Mesothelial cell of epicardium (in vitro differentiated cells): Measurements from ENCODE around the gene FA2H. TPM values are rescaled to one million over a fixed set of nuclear protein-coding genes. Genes with fewer than 3 reads are reported as not detected.

Experiments used
- DNase-seq, 2 experiments: peaks; one replicate each; pipeline ENCODE4 v3.0.0; 2021; ENCODE audit warnings: low spot score in 2 of 2; ENCODE audit not compliant: unreplicated experiment in 2 of 2
- H3K27ac Mint-ChIP-seq: 2 replicates; pipeline ENCODE4 v1.8.0; 2021; ENCODE audit warnings: mixed read lengths
- H3K27me3 Mint-ChIP-seq: 2 replicates; pipeline ENCODE4 v1.8.0; 2021; ENCODE audit warnings: low read depth, mixed read lengths
- H3K36me3 Mint-ChIP-seq: 2 replicates; pipeline ENCODE4 v1.8.0; 2021; ENCODE audit warnings: mixed read lengths
- H3K4me1 Mint-ChIP-seq: 2 replicates; pipeline ENCODE4 v1.8.0; 2021; ENCODE audit warnings: mixed read lengths
- H3K4me3 Mint-ChIP-seq: 2 replicates; pipeline ENCODE4 v1.8.0; 2021; ENCODE audit warnings: mild to moderate bottlenecking, moderate library complexity, mixed read lengths
- H3K9me3 Mint-ChIP-seq: 2 replicates; pipeline ENCODE4 v1.8.0; 2021; ENCODE audit warnings: mixed read lengths
- total RNA-seq: library from RNA; stranded (reverse); gene quantifications from 3 replicates; pipeline ENCODE4 v1.2.1, GENCODE V29; 2021
- TF ChIP-seq, protein P1 (sequence below): fragments of 200-600 bp; sonication (generic); IDR thresholded peaks from one replicate; pipeline ENCODE4 v1.5.0; 2021; ENCODE audit warnings: antibody characterized with exemption; ENCODE audit not compliant: unreplicated experiment

The FA2H gene
- total RNA-seq, 1 donor from 2014 or later, result not detected

DNA sequence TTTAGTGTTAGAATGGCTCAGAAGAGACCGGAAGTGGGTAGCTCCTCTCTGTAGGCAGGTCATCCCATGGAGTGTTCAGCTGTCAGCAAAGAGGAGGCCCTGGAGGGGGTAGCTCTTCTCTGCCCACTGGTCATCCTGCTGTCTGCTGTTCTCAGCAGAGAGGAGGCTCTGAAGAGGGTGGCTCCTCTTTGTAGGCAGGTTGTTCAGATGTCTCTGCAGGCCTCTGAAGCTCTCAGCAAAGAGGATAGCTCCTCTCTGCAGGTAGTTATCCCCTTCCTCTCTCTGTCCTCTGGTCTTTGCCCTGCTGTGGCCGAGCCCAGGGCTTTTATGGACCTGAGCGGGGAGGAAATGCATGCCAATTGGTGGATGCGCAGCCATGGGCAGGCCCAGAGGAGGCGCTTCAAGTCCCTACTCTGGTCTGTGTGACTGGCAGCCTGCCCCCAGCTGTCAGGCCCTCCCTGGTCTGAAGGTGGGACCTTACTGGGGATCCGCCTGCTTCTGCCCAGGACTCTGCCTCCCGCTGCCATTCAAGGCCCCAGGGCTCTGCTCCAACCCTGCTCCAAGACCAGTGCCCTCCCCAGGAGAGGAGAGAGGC is 32.5 kb upstream of the FA2H start:
- no peak overlapping the region for H3K4me3 Mint-ChIP-seq
- peaks cover 2% of the 10 kb centered on the region for H3K36me3 Mint-ChIP-seq
- TF ChIP-seq, protein P1, sequence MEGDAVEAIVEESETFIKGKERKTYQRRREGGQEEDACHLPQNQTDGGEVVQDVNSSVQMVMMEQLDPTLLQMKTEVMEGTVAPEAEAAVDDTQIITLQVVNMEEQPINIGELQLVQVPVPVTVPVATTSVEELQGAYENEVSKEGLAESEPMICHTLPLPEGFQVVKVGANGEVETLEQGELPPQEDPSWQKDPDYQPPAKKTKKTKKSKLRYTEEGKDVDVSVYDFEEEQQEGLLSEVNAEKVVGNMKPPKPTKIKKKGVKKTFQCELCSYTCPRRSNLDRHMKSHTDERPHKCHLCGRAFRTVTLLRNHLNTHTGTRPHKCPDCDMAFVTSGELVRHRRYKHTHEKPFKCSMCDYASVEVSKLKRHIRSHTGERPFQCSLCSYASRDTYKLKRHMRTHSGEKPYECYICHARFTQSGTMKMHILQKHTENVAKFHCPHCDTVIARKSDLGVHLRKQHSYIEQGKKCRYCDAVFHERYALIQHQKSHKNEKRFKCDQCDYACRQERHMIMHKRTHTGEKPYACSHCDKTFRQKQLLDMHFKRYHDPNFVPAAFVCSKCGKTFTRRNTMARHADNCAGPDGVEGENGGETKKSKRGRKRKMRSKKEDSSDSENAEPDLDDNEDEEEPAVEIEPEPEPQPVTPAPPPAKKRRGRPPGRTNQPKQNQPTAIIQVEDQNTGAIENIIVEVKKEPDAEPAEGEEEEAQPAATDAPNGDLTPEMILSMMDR, result no peak
- peaks cover 36% of the 10 kb centered on the region for H3K9me3 Mint-ChIP-seq
- H3K27me3 Mint-ChIP-seq, result peaks cover 4% of the 10 kb centered on the region
- DNase-seq, result no peak
- H3K4me1 Mint-ChIP-seq, result peaks cover 5% of the 10 kb centered on the region
- H3K27ac Mint-ChIP-seq, result no peak overlapping the region

DNA sequence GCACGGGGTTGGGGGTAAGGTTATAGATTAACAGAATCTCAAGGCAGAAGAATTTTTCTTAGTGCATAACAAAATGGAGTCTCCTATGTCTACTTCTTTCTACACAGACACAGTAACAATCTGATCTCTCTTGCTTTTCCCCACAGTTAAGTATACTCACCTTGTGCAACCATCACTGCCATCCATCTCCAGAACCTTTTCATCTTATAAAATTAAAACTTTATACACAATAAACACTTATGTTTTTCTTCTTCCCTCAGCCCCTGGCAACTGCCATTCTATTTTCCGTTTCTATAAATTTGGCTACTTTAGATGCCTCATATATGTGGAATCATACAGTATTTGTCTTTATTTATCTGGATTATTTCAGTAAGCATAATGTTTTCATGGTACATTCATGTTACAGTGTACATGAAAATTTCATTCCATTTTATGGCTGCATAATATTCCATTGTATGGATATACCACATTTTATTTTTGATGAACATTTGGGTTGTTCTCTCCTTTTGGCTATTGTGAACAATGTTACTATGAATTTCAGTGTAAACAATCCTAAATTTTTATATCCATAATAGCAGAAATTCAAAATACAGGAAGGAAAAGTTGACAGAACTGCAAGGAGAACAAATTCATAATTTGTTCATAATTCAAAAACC is 25.7 kb upstream of the FA2H start:
- Mint-ChIP-seq H3K27me3 (peaks cover 24% of the 10 kb centered on the region), H3K4me3 (no peak overlapping the region), H3K36me3 (no peaks in the 10 kb centered on the region), H3K9me3 (peaks cover 25% of the 10 kb centered on the region), H3K27ac (no peak overlapping the region), H3K4me1 (no peaks in the 10 kb centered on the region)
- no peak for DNase-seq
- TF ChIP-seq, protein P1, result no peak

DNA sequence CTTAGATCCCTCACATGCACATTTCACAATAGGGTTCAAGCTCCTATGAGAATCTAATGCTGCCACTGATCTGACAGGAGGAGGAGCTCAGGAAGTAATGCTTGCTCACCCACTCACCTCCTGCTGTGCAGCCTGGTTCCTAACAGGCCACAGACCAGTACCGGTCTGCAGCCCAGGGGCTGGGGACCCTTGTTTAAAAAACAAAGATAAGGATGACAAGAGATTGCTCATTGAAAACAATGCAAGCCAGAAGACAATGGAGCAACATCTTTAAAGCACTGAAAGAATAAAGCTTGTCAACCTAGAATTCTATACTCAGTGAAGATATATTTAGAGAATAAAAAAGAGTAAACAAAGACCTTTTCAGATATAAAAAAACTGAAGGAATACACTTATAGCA is 22.8 kb upstream of the FA2H start:
- Mint-ChIP-seq H3K36me3 (no peaks in the 10 kb centered on the region), H3K27me3 (peaks cover 29% of the 10 kb centered on the region), H3K4me1 (no peaks in the 10 kb centered on the region), H3K27ac (no peak overlapping the region), H3K4me3 (no peak overlapping the region), H3K9me3 (peaks cover 21% of the 10 kb centered on the region)
- no peak for DNase-seq
- TF ChIP-seq, protein P1, result no peak

DNA sequence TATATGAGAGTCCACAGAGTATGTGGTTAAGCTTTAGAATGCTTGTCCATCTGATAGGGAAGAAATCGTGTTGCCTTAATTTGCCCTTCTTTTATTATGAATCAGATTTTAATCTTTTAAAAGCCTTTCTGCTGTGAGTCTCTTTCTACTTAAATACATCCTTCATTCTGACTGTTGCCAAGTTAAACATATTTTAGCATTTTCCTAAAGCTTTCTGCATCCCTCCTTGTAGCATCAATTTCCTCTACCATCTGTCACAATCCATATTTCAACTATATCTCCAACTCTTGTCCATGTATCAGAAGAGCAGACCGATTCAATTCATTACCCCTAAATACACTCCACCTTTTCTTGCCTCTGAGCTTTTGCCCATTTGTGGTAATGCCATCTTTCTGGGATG is 20.5 kb upstream of the FA2H start:
- Mint-ChIP-seq H3K4me1 (no peaks in the 10 kb centered on the region), H3K27ac (no peak overlapping the region), H3K36me3 (no peaks in the 10 kb centered on the region), H3K4me3 (no peak overlapping the region), H3K27me3 (peaks cover 23% of the 10 kb centered on the region), H3K9me3 (peaks cover 18% of the 10 kb centered on the region)
- TF ChIP-seq, protein P1, result no peak
- no peak for DNase-seq

DNA sequence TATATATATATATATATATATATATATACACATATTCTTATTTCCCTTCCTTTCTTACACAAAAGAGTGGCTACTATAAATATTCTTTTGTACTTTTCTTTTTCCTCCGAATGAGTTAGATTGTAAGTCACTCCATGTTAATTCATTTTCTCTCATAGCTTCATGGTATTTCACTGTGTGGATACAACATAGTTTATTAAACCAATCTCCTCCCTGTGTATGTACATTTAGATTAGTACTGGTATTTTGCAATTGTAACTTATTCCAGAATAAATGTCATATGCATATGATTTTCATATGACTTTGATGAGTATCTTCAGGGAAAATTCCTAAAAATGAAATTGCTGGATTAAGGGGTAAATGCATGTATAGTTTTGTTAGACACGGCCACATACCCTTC is 20.0 kb upstream of the FA2H start:
- Mint-ChIP-seq H3K4me1 (no peaks in the 10 kb centered on the region), H3K9me3 (peaks cover 18% of the 10 kb centered on the region), H3K36me3 (no peaks in the 10 kb centered on the region), H3K27ac (no peak overlapping the region), H3K4me3 (no peak overlapping the region), H3K27me3 (peaks cover 25% of the 10 kb centered on the region)
- DNase-seq, result no peak
- TF ChIP-seq, protein P1, result no peak

DNA sequence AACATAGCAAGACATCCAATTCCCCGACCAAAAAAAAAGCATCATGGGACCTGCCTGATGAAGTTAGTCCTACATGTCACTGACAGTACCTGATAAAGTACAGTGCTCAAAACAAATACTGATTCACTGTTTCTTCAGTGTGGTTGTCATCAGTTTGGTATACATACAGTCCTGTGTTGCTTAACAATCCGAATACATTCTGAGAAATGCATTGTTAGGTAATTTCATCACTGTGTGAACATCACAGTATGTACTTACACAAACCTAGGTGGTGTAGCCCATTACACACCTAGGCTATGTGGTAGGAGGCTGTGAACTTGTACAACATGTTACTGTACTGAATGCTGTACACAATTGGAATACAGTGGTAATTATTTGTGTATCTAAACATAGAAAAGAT is 19.0 kb upstream of the FA2H start:
- peaks cover 27% of the 10 kb centered on the region for H3K27me3 Mint-ChIP-seq
- TF ChIP-seq, protein P1, result no peak
- no peaks in the 10 kb centered on the region for H3K4me1 Mint-ChIP-seq
- no peak overlapping the region for H3K27ac Mint-ChIP-seq
- H3K9me3 Mint-ChIP-seq, result peaks cover 21% of the 10 kb centered on the region
- no peak overlapping the region for H3K4me3 Mint-ChIP-seq
- DNase-seq, result no peak
- no peaks in the 10 kb centered on the region for H3K36me3 Mint-ChIP-seq
